GM12878 (cell line): ENCODE measurements around the gene ERC1. TPM values are rescaled to one million over a fixed set of nuclear protein-coding genes. Genes with fewer than 3 reads are reported as not detected.

Source experiments
- ATAC-seq: fragments of 200-7000 bp; cut with Tn5 transposase; 3 replicates; pipeline ENCODE4 v1.9.1; 2020; ENCODE audit warnings: mild to moderate bottlenecking, moderate library complexity
- BruUV-seq: library from RNA; stranded (reverse); fragments of 400-500 nt; replicated peaks from 2 replicates; lab custom pipeline; 2021; lab: Mats Ljungman, UMichigan
- CTCF ChIA-PET: fragments of 300-600 bp; sonication (Branson Sonifier 250); formaldehyde crosslinking; extraction: SDS; loops from one replicate; lab custom pipeline; 2021; ENCODE audit warnings: inconsistent platforms; lab: Yijun Ruan, JAX
- POLR2A ChIA-PET: fragments of 350-600 bp; formaldehyde crosslinking; extraction: SDS; loops from one replicate; lab custom pipeline; 2021; ENCODE audit warnings: inconsistent platforms; lab: Charles Lee
- RAD21 ChIA-PET: fragments of 300-600 bp; sonication (Branson Sonifier 250); formaldehyde crosslinking; loops from one replicate; lab custom pipeline; 2023; ENCODE audit warnings: antibody characterized with exemption; ENCODE audit not compliant: unreplicated experiment; lab: Charles Lee
- SMC1A ChIA-PET: fragments of 300-600 bp; sonication (Branson Sonifier 250); formaldehyde crosslinking; loops from one replicate; lab custom pipeline; 2023; ENCODE audit not compliant: unreplicated experiment, uncharacterized antibody; lab: Charles Lee
- DNase-seq: peaks from one replicate; pipeline ENCODE4 v3.0.0-alpha.2; 2011; ENCODE audit warnings: low read depth, low spot score
- FAIRE-seq: peaks from 3 replicates; lab custom pipeline; 2011; peaks lifted over from hg19 to GRCh38; lab: Jason Lieb, UNC
- H2AFZ ChIP-seq: 2 replicates; pipeline ENCODE4 v1.6.0; 2011; ENCODE audit warnings: low read depth, low read length, control low read depth; ENCODE audit not compliant: control insufficient read depth
- H3K27ac ChIP-seq: 2 replicates; pipeline ENCODE4 v1.5.1; 2011; ENCODE audit warnings: control low read depth; ENCODE audit not compliant: control insufficient read depth, insufficient read depth
- H3K27me3 ChIP-seq, 2 experiments: replicated peaks in 1 of 2; 2 replicates each; pipeline versions ENCODE4 v1.6.0 to v1.6.1; 2011; ENCODE audit warnings: low read length in 1 of 2; ENCODE audit not compliant: control insufficient read depth in 2 of 2, insufficient read depth in 2 of 2
- H3K36me3 ChIP-seq, 2 experiments: 2 replicates each; pipeline ENCODE4 v1.5.1; 2011; ENCODE audit warnings: low read length in 1 of 2; ENCODE audit not compliant: control insufficient read depth in 2 of 2, insufficient read depth in 2 of 2
- H3K4me1 ChIP-seq: 2 replicates; pipeline ENCODE4 v1.6.1; 2011; ENCODE audit warnings: mild to moderate bottlenecking, low read length, moderate library complexity, mixed read lengths; ENCODE audit not compliant: control insufficient read depth, insufficient read depth
- H3K4me2 ChIP-seq: 2 replicates; pipeline ENCODE4 v1.6.0; 2011; ENCODE audit warnings: control low read depth; ENCODE audit not compliant: control insufficient read depth, insufficient read depth
- H3K4me3 ChIP-seq: fragments of 200-600 bp; sonication (generic); 2 replicates; pipeline ENCODE4 v1.5.1; 2016
- H3K79me2 ChIP-seq: 2 replicates; pipeline ENCODE4 v1.6.0; 2011; ENCODE audit warnings: low read length; ENCODE audit not compliant: control insufficient read depth, insufficient read depth
- H3K9ac ChIP-seq: 2 replicates; pipeline ENCODE4 v1.8.0; 2011; ENCODE audit warnings: low read length, control low read depth, mixed read lengths; ENCODE audit not compliant: control insufficient read depth, insufficient read depth
- H3K9me3 ChIP-seq: replicated peaks from 3 replicates; pipeline ENCODE4 v1.5.1; 2011; ENCODE audit warnings: mild to moderate bottlenecking, low read length; ENCODE audit not compliant: control insufficient read depth, insufficient read depth
- H4K20me1 ChIP-seq: 2 replicates; pipeline ENCODE4 v1.6.0; 2011; ENCODE audit not compliant: control insufficient read depth, insufficient read depth
- EP300 ChIP-seq, 2 experiments: fragments of 150-350 bp in 1 of 2; IDR thresholded peaks; 2 replicates each; pipeline ENCODE4 v1.6.1; 2011 to 2012; ENCODE audit warnings: low read depth in 2 of 2, low read length in 2 of 2, borderline replicate concordance in 1 of 2, improper control_type of control experiment in 1 of 2, inconsistent platforms in 1 of 2; ENCODE audit not compliant: control insufficient read depth in 1 of 2
- FOXM1 ChIP-seq: IDR thresholded peaks from 2 replicates; pipeline ENCODE4 v1.6.1; 2012; ENCODE audit warnings: low read depth, mild to moderate bottlenecking, inconsistent platforms, low read length, moderate library complexity
- MXI1 ChIP-seq: fragments of 150-350 bp; IDR thresholded peaks from 2 replicates; pipeline ENCODE4 v1.6.1; 2011; ENCODE audit warnings: low read depth, mild to moderate bottlenecking, inconsistent platforms, low read length, improper control_type of control experiment
- TAF1 ChIP-seq: IDR thresholded peaks from 2 replicates; pipeline ENCODE4 v1.6.1; 2011; ENCODE audit warnings: mild to moderate bottlenecking, low read depth, low read length, borderline replicate concordance
- TCF7 ChIP-seq: IDR thresholded peaks from 2 replicates; pipeline ENCODE4 v1.6.1; 2014; ENCODE audit warnings: antibody characterized with exemption, borderline replicate concordance
- ZNF217 ChIP-seq: fragments of 450-650 bp; IDR thresholded peaks from 2 replicates; pipeline ENCODE4 v1.6.1; 2017; ENCODE audit warnings: antibody characterized with exemption, mild to moderate bottlenecking
- ZNF622 ChIP-seq: fragments of 450-650 bp; IDR thresholded peaks from 2 replicates; pipeline ENCODE4 v1.6.1; 2017; ENCODE audit warnings: mild to moderate bottlenecking, inconsistent platforms
- WGBS: methylation state at CpG from one replicate; pipeline ENCODE4 v1.1.6; 2016; ENCODE audit warnings: low lambda C conversion rate; ENCODE audit not compliant: insufficient replicate concordance, insufficient coverage; ENCODE audit errors: missing lambda C conversion rate; 5-methylcytosine and 5-hydroxymethylcytosine counted together
- in situ Hi-C: fragments of 300-500 bp; cut with MboI; formaldehyde crosslinking; loops from 9 replicates; pipeline ENCODE4 v1.14.3; 2018; ENCODE audit warnings: mixed read lengths
- intact Hi-C: fragments of 100-400 bp; cut with micrococcal nuclease; formaldehyde crosslinking; loops from one replicate; pipeline ENCODE4 v1.14.2; 2022; ENCODE audit not compliant: unreplicated experiment
- polyA plus RNA-seq, 11 experiments: library from polyadenylated mRNA; depleted of rRNA in 4 of 11; unstranded in 6 of 11; stranded (reverse) in 5 of 11; fragments of >200 nt; fragmentation: Nextera tagmentation in 4 of 11; fragmentation: Illumina TruSeq in 1 of 11; extraction: Ambion mirVana in 4 of 11; extraction: Trizol in 1 of 11; gene quantifications; 1 replicate in 1 of 11; 2 replicates in 10 of 11; pipeline versions ENCODE4 v1.2.1 to v1.2.3, GENCODE V29; 2011 to 2016; ENCODE audit warnings: inconsistent platforms in 2 of 11, missing spikeins in 2 of 11, low read depth in 1 of 11
- total RNA-seq, 4 experiments: library from RNA; depleted of rRNA in 3 of 4; stranded (reverse); fragments of >200 nt in 3 of 4; fragmentation: Illumina TruSeq in 1 of 4; extraction: Trizol in 1 of 4; gene quantifications; 2 replicates each; pipeline versions ENCODE4 v1.2.1 to v1.2.3, GENCODE V29; 2013 to 2021
- TF ChIP-seq, protein P1 (sequence below), 3 experiments: IDR thresholded peaks in 2 of 3; conservative IDR thresholded peaks in 1 of 3; 2 replicates each; pipeline ENCODE4 v1.5.1; 2011; ENCODE audit warnings: low read depth in 3 of 3, low read length in 3 of 3, mild to moderate bottlenecking in 3 of 3, control low read depth in 2 of 3, moderate library complexity in 2 of 3, inconsistent platforms in 1 of 3, mixed read lengths in 1 of 3; ENCODE audit not compliant: control insufficient read depth in 2 of 3, insufficient read depth in 1 of 3; ENCODE audit errors: extremely low read depth in 1 of 3
- TF ChIP-seq, protein P2 (sequence below): IDR thresholded peaks from 2 replicates; pipeline ENCODE4 v1.6.1; 2012; ENCODE audit warnings: improper control_type of control experiment, low read depth, low read length; ENCODE audit not compliant: insufficient replicate concordance
- TF ChIP-seq, protein P3 (sequence below): fragments of 450-650 bp; IDR thresholded peaks from 2 replicates; pipeline ENCODE4 v1.6.1; 2017; ENCODE audit warnings: low read depth, mild to moderate bottlenecking, moderate library complexity

Gene ERC1
- total and polyA plus RNA-seq, 10 of the 15 experiments (the other 5 are each of a cell fraction or from before 2014, with no cell fraction given), result 0.75 to 8.0 (median 5.0) TPM

DNA sequence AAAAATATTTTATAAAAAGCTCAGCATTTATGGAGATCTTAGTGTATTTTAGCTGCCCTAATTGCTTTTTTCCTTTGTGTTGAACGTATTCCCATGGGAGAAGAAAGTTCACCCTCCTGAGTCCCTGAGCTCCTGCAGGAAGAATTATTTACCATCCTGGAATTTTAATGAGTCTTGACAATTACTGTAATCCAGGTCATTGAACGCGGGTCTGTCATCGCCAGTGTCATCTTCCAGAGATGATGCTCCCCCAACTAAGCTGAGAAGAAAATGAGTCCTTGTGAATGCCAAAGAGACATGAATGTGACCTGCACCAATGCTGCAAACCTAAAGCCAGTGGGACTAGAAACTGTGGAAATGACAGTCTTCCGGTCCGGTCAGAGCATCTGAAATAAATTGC is 473.9 kb downstream of the ERC1 start:
- WGBS, result 67% methylated on average over 6 of the region's 6 CpGs
- no peak for ATAC-seq
- in situ Hi-C loops (no loop called here), intact Hi-C loops (no loop called here)
- Histone ChIP-seq H3K27me3 (no peaks in the 10 kb centered on the region), H3K9me3 (no peaks in the 10 kb centered on the region), H3K27ac (no peak overlapping the region), H2AFZ (no peak overlapping the region), H4K20me1 (no peaks in the 10 kb centered on the region), H3K4me2 (no peak overlapping the region), H3K36me3 (no peaks in the 10 kb centered on the region), H3K79me2 (no peaks in the 10 kb centered on the region), H3K4me1 (no peaks in the 10 kb centered on the region), H3K4me3 (no peak overlapping the region), H3K9ac (no peak overlapping the region)
- POLR2A ChIA-PET, result interaction anchor here (0.9 kb wide), 1 partner anchor 11 kb away, joined by 3 read pairs; no protein-coding TSS in a partner anchor
- TF ChIP-seq, protein P1, sequence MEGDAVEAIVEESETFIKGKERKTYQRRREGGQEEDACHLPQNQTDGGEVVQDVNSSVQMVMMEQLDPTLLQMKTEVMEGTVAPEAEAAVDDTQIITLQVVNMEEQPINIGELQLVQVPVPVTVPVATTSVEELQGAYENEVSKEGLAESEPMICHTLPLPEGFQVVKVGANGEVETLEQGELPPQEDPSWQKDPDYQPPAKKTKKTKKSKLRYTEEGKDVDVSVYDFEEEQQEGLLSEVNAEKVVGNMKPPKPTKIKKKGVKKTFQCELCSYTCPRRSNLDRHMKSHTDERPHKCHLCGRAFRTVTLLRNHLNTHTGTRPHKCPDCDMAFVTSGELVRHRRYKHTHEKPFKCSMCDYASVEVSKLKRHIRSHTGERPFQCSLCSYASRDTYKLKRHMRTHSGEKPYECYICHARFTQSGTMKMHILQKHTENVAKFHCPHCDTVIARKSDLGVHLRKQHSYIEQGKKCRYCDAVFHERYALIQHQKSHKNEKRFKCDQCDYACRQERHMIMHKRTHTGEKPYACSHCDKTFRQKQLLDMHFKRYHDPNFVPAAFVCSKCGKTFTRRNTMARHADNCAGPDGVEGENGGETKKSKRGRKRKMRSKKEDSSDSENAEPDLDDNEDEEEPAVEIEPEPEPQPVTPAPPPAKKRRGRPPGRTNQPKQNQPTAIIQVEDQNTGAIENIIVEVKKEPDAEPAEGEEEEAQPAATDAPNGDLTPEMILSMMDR (IDR thresholded peaks at IDR 0.05 in 2 of 3, conservative IDR thresholded peaks at IDR 0.05 in 1 of 3; ENCODE audit: control insufficient read depth in 2 of 3, extremely low read depth in 1 of 3, insufficient read depth in 1 of 3, low read depth in 3 of 3, low read length in 3 of 3), result no peak
- no peak for TF ChIP-seq TAF1
- no peak for TF ChIP-seq TCF7
- TF ChIP-seq, protein P2, sequence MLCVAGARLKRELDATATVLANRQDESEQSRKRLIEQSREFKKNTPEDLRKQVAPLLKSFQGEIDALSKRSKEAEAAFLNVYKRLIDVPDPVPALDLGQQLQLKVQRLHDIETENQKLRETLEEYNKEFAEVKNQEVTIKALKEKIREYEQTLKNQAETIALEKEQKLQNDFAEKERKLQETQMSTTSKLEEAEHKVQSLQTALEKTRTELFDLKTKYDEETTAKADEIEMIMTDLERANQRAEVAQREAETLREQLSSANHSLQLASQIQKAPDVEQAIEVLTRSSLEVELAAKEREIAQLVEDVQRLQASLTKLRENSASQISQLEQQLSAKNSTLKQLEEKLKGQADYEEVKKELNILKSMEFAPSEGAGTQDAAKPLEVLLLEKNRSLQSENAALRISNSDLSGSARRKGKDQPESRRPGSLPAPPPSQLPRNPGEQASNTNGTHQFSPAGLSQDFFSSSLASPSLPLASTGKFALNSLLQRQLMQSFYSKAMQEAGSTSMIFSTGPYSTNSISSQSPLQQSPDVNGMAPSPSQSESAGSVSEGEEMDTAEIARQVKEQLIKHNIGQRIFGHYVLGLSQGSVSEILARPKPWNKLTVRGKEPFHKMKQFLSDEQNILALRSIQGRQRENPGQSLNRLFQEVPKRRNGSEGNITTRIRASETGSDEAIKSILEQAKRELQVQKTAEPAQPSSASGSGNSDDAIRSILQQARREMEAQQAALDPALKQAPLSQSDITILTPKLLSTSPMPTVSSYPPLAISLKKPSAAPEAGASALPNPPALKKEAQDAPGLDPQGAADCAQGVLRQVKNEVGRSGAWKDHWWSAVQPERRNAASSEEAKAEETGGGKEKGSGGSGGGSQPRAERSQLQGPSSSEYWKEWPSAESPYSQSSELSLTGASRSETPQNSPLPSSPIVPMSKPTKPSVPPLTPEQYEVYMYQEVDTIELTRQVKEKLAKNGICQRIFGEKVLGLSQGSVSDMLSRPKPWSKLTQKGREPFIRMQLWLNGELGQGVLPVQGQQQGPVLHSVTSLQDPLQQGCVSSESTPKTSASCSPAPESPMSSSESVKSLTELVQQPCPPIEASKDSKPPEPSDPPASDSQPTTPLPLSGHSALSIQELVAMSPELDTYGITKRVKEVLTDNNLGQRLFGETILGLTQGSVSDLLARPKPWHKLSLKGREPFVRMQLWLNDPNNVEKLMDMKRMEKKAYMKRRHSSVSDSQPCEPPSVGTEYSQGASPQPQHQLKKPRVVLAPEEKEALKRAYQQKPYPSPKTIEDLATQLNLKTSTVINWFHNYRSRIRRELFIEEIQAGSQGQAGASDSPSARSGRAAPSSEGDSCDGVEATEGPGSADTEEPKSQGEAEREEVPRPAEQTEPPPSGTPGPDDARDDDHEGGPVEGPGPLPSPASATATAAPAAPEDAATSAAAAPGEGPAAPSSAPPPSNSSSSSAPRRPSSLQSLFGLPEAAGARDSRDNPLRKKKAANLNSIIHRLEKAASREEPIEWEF, result no peak
- no peak for TF ChIP-seq ZNF217
- TF ChIP-seq FOXM1, result no peak
- TF ChIP-seq EP300 (IDR thresholded peaks at IDR 0.05; ENCODE audit: borderline replicate concordance in 1 of 2, control insufficient read depth in 1 of 2, low read depth in 2 of 2, low read length in 2 of 2), result no peak
- no peak for TF ChIP-seq MXI1
- no peak for TF ChIP-seq ZNF622
- TF ChIP-seq, protein P3, sequence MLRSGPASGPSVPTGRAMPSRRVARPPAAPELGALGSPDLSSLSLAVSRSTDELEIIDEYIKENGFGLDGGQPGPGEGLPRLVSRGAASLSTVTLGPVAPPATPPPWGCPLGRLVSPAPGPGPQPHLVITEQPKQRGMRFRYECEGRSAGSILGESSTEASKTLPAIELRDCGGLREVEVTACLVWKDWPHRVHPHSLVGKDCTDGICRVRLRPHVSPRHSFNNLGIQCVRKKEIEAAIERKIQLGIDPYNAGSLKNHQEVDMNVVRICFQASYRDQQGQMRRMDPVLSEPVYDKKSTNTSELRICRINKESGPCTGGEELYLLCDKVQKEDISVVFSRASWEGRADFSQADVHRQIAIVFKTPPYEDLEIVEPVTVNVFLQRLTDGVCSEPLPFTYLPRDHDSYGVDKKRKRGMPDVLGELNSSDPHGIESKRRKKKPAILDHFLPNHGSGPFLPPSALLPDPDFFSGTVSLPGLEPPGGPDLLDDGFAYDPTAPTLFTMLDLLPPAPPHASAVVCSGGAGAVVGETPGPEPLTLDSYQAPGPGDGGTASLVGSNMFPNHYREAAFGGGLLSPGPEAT, result no peak
- DNase-seq, result no peak
- CTCF ChIA-PET, result interaction anchor here (0.8 to 1.6 kb wide), 5 partner anchors 10 to 346 kb away, joined by 3 to 8 read pairs (median 4); no protein-coding TSS in a partner anchor
- BruUV-seq, result no TSS peak
- SMC1A ChIA-PET, result interaction anchor here (0.9 to 2.0 kb wide), 9 partner anchors 10 to 348 kb away, joined by 3 to 9 read pairs (median 4); no protein-coding TSS in a partner anchor
- RAD21 ChIA-PET, result interaction anchor here (0.9 to 1.7 kb wide), 5 partner anchors 10 to 347 kb away, joined by 3 to 4 read pairs (median 4); no protein-coding TSS in a partner anchor
- peak; percentile 38 for FAIRE-seq
